ENCODE results near the gene FZD10.

Gene FZD10

DNA sequence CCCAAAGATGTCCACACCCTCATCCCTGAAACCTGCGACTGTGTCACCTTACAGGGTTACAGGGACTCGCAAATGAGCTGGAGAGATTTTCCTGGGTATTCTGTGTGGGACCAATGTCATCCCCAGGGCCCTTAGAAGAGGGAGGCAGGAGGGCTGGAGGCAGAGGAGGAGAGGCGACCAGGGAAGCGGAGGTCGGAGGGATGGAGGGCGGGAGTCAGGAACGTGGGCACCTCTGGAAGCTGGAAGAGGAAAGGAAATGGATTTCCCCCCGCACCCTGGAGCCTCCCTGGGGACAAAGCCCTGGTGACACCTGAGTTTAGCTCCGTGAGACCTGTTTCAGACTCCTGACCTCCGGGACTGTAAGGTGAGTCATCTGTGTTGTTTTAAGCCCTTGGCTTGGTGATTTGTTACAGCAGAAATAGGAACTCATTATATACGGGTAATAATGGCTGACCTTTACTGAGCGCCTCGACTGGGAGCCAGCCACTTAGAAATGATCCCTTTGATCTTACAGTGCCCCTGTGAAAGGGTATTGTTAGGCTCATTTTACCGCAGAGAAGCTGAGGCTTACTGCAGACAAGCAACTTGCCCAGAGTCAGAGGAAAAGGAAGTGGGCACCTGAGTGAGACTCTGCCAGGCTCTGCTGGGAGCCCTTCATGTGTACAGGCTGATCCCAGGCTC lies 29.3 kb upstream of the FZD10 start:
- no peak for DNase-seq

DNA sequence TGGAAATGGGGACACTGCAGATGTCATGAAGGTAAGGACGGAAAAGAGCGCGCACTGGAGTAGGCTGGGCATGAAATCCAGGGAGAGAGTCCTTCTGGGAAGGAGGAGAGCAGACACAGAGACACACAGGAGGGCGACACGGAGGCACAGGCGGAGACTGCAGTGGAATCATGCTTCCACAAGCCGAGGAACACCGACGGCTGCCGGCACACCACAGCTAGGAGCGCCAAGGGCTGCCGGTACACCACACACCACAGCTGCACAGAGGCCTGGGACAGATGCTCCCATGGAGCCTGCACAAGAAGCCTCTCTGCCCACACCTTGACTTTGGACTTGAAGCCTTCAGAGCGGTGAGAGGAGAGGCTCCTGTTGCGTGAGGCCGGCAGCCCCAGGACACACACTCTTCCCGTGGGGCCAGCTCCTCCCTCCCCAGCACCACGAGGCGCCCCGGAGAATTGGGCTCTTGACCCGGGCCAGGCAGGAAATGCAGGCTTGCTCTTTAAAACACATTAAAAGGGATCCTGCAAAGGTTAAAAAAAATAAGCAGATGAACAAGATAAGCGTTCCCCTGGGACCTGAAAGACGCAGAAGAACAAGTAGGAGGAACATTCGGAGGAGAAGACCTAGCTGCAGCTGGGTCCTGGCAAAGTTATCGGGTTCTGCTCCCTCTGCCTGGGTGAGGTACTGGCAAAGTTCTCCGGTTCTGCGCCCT lies 28.3 kb upstream of the FZD10 start:
- DNase-seq: no peak

DNA sequence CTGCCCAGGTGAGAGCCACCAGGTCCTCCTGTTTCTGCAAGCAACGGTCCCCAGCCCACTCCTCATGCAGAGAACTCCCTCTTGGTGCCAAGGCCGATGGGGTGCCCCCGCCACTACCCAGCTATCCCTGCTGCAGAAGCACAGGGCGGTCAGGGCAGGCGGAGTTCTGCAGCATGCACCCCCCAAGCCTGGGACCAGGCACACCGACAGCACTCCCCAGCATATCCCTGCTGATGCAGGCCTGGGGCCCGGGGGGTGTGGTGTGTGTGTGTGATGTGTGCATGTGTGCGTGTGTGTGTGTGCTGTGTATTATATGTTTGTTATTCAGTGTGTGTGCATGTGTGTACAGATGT lies 27.7 kb upstream of the FZD10 start:
- no peak for DNase-seq

DNA sequence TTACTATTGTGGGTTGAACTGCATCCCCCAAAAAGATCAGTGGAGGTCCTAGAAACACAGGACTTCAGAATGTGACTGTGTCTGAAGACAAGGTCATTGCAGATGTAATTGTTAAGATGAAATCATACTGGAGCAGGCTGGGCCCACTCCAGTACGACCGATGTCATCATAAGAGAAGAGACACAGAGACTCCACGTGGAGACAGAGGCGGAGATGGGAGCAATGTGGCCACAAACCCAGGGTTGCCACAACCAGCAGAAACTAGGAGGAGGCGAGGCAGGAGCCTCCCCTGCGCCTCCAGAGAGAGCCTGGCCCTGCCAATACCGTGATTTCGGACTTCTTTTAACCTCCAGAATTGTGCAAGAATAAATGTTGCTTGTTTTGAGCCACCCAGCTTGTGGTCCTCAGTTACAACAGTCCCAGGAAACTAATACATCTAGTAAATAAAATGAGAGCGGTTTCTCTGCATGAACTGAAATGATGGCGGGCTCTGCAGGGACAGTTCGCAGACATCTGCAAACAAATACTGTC lies 25.7 kb upstream of the FZD10 start:
- no peak for DNase-seq

DNA sequence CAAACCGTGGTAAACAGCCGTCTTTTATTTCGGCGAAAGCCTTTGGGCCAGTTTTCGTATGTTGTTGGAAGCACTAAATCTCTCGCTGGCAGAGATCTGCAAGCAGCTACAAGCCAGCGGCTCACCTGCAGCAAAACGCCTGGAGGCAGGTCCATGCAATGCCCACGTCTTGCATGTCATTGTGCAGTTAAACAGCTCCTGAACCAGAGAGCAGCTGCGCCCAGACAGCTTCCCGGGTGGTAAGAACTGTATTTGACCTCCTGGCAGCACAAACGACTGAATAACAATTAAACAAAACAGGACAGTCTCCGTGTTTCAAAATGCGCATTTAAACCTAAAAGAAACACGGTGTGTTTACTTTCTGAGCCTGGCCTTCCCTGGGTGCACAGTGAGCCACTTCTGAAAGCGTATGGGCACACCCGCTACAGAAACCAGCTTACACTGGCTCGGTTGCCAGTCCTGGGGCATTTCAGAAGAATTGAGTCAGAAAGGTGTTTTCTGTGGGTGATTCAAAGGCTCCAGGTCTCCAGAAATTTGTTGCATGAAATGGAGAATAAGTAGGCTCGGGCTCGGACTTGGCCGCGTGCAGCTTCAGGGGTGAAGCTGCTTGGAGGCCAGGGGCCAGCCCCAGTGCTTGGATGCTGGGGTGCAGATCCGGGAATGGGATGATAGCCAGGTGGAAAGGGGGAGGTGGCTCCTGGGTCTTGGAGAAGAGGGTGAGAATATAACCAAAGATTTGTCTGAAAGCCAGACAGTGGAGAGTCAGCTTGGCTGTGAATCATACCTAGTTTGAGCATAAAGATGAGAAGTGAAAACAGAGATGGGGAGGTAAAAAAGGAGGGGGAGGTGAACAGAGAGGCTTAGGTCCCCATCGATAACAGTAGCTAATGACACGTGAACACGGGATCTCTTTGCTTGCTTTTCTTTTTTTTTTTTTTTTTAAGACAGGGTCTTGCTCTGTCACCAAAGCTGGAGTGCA lies 24.9 kb upstream of the FZD10 start:
- DNase-seq: no peak

DNA sequence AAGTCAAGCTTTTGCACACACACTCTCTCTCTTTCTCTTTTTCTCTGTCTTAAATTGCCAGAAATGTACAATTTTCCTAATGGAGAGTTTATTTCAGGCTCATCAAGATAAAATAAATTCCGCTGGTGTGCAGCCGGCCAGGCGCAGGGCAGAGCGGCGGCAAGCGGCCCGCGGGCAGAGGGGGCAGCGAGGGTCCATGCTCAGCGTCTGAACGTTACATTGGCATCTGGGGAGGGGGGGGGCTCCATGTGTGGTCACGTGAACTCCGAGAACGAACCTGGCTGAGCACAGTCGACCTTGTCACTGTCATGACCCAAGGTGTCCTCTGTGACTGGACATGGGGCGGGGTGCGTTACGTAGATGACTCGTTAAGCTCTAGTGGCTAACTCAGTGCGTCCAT lies 23.8 kb upstream of the FZD10 start:
- DNase-seq: no peak

DNA sequence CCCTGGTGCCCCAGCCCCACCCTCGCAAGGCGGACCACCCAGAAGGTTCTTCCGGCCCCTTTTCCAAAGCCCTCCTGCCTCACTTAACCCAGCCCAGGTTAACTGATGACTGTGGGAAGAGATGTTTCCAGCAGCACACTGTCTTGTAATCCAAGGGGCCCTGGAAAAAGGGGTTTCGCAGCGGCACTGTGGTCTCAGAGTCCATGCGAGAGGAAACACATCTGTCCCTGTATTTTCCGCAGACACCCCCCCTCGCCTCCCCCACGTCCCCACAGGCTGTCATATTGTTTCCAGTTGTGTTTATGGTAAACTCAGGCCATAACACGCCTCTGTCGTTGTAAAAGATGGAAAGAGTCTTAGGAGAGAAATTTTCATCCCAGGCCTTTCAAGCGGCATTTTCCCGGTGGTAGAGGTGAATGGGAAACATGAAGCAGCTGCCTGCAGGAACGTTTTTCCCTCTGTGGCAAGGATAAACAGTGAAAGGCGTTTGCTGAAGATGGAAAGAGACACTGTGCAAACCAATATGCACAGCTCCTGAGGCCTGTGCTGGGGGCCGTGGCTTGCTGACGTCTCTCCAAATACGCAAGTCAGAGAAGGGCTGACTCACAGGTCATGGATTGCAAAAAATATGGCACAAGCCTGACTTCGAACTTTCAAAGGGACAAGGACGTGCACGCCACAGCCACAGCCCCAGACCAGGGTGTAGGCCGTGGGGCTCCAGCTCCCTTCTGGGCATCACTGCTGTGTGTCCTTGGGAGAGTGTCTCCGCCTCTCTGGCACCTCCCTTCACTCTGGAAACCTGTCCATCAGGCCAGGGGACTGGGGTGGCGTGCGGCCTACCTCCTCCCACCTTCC lies 22.5 kb upstream of the FZD10 start:
- DNase-seq: no peak

DNA sequence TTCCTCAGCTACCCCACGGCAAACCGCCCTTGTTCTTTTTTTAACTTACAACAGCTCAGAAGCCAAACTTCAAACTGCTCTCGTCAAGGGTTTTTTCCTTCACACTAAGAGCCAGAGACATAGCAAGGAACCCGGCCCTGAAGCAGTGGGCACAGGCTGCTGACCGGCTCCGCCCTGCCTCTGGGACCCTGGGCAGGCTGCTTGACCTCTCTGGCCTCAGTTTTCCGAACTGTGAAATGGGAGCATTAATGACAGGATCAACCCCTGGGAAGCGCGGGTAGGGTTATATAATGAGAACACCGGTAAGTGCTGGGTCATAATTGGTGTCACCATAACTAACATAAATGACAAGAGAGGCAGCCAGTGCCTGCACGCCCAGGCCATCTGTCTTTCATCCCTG lies 21.2 kb upstream of the FZD10 start:
- DNase-seq: no peak

DNA sequence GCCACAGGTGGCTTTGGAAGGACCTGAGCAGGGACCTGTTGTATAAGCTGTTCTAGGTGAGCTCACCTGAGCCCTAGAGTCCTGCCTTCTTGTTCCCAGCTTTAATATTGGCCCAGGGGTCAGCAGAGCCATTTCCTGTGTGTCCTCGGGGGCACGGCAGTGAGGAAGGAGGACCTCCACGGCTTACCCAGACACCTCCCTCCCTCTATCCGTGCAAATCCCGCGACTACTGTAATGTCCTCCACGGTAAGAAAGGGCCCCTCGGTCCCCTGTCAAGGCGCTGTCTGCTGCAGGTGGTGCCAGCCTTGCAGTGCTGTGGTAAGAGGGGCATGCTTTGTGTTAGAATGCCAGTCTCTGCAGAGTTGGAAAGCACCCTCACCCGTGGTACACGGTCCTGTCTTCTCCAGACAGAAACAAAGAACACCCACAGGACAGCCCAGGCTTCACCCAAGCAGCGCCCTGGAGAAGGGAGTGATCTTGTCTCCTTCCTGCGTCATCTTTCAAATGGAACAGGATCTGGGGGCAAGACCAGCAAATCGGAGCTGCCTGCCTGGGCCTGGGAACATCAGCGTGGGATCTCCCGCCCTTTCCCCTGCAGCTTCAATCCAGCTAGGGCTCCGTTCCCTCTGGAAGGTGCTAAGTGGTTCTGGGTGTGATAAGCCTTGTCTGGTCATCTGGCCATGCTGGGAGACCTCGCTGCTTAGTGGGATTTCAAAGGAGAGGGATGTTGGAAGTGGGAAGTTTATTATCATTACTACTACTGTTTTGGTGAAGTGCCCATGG lies 20.2 kb upstream of the FZD10 start:
- no peak for DNase-seq

DNA sequence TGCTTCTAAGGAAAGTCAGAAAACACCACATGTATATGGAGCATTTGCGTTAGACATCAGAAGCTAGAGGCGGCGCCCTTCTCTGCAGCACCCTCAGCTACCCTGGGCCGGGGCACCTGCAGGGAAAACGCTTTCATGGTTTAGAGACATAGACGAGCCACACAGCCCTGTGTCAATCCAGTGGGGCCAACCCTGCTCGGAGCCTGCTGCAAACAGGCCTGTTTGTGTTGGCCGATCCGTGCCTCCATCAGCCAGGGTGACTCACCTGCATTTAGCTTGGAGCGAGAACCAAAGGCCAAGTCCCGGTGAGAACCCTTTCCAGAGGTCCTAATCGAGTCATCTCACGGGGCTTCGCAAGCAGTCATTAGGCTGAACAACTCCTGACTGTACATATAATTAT lies 19.5 kb upstream of the FZD10 start:
- no peak for DNase-seq

DNA sequence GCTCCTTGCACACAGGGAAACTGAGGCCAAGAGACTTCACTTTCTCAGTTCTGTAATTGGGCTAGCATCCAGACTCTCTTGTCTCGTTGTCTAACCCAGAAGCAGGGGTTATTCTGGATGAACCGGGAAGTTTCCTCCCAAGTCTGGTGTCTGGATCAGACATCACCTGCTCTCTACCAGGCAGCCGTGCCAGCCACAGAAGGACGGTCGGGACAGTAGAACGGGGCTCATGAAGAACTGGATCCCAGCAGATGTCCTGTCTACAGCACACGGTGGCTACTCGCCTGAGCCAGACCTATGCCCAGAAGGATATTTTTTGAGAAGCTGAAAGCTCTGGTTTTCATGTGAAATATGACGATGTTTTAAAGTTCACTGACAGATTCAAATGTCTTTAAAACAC lies 19.1 kb upstream of the FZD10 start:
- no peak for DNase-seq

DNA sequence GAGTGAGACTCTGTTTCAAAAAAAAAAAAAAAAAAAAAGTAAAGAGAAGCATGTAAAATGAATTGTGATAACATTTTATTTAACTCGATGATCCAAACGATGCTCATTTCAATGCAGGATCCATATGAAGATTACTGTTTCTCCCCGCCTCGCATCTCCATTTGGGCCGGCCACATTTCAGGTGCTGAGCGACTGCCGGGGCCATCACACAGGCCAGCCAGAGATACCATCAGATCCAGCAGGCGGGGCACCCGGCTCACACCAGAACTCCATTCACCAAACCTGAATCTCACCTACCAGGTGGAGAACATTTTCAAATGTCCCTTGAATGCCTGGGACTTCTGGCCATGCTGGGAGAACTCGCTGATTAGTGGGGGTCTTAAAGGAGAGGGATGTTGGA lies 18.0 kb upstream of the FZD10 start:
- no peak for DNase-seq

DNA sequence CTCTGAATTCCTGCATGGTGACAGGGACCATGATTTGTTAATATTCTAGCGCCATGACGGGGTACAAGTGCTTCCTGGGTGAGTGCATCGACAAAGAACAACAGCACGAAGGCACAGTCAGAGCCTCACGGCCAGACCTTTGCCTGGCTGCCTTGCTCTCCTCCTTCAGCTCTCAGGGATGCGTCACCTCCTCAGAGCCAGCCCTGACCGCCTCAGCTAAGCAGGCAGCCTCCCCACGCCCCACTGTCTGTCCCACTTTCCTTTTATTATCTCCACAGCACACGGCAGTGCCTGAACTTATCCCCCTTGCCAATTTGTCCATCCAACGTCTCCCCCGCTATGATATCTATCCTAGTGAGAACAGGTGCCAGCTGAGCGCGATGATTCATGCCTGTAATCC lies 16.5 kb upstream of the FZD10 start:
- no peak for DNase-seq

DNA sequence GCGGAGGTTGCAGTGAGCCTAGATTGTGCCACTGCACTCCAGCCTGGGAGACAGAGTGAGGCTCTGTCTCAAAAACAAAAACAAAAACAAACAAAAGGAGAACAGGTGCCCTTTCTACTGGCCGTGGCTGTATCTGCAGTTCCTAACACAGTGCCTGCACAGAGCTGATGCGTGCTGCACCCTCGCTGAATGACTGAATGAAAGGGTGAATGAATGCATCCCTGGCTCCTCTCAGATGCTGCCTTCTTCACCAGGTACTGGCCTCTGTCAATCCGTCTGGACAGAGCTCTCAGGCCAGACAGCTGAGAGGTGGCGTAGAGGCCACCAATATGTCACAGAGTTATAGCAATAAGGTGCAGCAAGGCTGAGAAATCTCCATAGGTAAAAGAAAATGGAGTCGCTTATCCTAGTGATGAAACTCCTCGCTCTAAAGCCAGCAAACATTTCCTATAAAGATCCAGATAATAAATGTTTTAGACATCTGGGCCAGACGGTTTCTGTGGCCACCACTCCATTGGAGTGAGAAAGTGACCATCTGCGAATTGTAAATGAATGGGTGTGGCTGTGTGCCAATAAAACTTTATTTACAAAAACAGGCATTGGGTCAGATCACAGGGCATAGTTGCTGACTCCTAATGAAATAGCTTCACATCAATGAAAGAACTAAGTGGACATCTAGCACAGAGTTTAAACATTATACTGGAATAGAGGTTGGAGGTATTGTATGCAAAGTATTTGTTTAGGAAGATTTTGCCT lies 15.9 kb upstream of the FZD10 start:
- DNase-seq: no peak

DNA sequence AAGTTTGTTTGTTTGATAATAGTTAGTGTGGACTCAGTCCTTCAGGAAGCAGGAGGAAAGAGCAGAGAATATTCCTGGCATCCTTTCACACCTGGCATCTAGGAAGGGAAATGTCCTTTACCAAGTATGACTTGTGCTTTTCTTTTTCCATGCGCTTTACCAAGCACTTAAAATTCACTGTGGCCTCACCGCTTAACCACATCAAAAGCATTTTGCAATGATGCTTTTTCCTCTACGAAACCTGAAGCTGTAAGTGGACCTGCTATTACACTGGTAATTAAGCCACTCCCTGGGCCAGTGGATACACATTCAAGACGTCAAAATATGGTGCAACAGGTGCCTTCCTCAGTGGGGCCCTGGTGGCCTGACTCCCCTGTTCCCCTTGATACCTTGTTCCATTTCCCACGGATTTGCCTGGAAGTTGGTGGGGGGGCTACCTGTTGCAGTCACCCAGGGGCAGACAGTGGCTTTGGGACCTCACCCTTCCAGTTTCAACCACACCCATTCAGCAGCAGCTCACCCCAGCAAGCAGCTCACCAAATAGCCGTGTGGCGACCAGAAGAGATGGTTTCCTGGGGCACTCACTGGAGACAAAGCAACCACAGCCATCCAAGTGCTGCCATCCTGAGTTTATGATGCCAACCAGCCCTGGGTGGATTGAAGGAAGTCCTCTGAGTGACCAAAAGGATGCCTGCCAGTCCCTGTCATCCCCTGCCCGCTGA lies 14.2 kb upstream of the FZD10 start:
- no peak for DNase-seq

DNA sequence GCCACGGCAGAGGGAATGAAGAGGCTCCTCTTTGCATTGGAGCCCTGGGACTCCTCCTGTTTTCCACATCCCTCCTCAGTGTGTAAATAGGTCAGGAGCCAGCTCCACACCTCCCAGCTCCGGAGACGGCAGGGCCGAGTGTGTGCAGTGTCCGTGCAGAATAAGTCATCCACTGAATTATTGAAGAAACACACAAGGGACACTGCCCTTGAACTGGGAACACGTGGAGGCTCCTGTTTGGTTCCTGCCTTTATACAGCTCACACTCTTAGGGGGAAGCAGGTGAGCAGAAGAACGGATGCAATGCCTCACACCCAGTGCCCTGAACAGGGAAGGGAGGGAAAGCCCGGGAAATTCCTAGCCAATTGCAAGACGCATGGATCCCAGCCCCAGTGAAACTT lies 10.4 kb upstream of the FZD10 start:
- no peak for DNase-seq

DNA sequence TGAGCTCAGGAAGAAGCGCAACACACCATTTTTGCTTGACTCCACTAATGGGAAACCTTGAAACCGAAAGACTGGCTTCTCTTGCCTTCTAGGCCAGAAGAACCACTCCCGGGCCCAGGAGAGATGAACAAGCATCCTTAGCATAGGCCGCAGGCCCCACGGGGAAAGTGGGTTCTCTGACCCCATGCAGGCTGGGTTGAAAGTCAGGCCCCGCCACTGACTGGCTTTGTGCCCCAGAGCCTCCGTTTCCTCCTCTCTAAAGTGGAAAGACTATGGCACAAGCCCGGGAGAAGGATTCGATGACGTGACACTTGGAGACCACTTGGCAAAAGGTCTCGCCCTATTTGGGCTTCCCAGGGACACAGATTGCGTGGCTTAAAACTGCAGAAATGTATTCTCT lies 9.9 kb upstream of the FZD10 start:
- DNase-seq: no peak

DNA sequence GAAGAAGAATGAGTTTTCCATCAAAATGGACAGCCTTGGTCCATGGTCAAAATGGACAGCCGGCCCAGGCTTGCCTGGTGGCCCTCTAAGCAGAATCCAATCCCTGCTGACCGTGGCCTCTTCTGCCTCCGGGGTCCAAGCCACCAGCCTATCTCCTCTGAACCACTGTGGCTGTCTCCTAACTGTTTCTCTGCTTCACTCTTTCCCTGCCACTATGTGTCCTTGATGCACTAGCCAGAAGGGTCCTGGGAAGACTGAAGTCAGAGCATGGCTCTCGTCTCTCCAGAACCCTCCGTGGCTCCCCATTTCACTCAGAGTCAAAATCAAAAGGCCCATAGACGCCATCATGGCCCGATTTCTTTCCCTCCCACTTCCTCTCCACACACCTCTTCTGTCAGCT lies 8.5 kb upstream of the FZD10 start:
- no peak for DNase-seq

DNA sequence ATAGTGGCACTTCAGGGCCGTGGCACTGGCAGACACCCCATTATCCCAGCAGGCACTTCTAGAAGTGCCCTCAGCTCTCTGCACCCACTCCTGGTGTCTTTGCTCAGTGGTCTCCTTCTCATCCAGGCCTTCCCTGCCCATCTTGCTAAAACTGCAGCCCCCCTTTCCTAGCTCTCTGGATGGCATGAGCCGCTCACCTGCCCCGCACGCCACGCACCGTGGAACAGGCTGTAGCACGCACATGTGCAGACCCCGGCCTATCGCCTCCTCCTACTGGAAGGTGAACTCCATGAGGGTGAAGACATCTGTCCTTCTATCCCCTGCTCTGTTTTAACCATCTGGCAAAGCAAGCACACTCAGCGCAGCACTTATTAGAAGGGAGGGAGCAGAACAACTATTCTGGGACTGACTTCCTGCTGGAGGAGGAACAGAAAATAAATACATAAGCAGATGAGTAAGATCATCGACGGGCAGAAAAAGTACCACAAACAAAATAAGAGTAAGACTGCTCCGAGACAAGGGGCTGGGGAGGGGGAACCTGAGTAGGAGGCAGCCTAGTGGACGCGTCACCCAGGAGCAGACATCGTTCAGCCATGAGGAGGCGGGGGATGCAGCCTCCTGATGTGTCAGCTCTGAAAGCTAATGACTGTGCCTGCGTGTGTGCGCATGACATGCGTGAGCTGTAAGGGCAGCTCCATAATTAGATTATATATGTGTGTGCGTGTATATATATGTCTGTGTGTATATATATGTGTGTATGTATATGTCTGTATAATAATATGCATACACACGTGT lies 7.8 kb upstream of the FZD10 start:
- DNase-seq: no peak
